GM23338 (cell line): ENCODE results near the gene ILDR2. TPM values are rescaled to one million over a fixed set of nuclear protein-coding genes. Genes with fewer than 3 reads are reported as not detected.
A peak's percentile ranks its signal among the peaks of the same experiment; 100 is the strongest.

Experiments used
- ATAC-seq: fragments of 200-7000 bp; cut with Tn5 transposase; 3 replicates; pipeline ENCODE4 v1.9.1; 2020
- DNase-seq: peaks from one replicate; pipeline ENCODE4 v3.0.0-alpha.2; 2015; ENCODE audit warnings: low spot score
- H2AFZ ChIP-seq: fragments of 200-600 bp; sonication (generic); 2 replicates; pipeline ENCODE4 v1.8.0; 2016; ENCODE audit warnings: antibody characterized with exemption, mild to moderate bottlenecking, moderate library complexity
- H3F3A ChIP-seq: fragments of 200-600 bp; sonication (generic); replicated peaks from 2 replicates; pipeline ENCODE4 v1.8.0; 2017; ENCODE audit warnings: antibody characterized with exemption, mixed run types, low read depth
- H3K27ac ChIP-seq: fragments of 200-600 bp; sonication (generic); 2 replicates; pipeline ENCODE4 v1.6.1; 2016; ENCODE audit warnings: low read depth
- H3K27me3 ChIP-seq: fragments of 200-600 bp; sonication (generic); 2 replicates; pipeline ENCODE4 v1.8.0; 2016; ENCODE audit warnings: mild to moderate bottlenecking, mixed run types, moderate library complexity; ENCODE audit not compliant: insufficient read depth
- H3K36me3 ChIP-seq: fragments of 200-600 bp; sonication (generic); 2 replicates; pipeline ENCODE4 v1.8.0; 2016; ENCODE audit warnings: mild to moderate bottlenecking; ENCODE audit not compliant: insufficient read depth
- H3K4me1 ChIP-seq: fragments of 200-600 bp; sonication (generic); 2 replicates; pipeline ENCODE4 v1.8.0; 2016; ENCODE audit warnings: mild to moderate bottlenecking, moderate library complexity; ENCODE audit not compliant: insufficient read depth
- H3K4me2 ChIP-seq: fragments of 200-600 bp; sonication (generic); 2 replicates; pipeline ENCODE4 v1.7.1; 2017; ENCODE audit warnings: mixed run types
- H3K4me3 ChIP-seq: fragments of 200-600 bp; sonication (generic); 2 replicates; pipeline ENCODE4 v1.6.1; 2016; ENCODE audit warnings: mixed run types
- H3K79me2 ChIP-seq: fragments of 200-600 bp; sonication (generic); replicated peaks from 2 replicates; pipeline ENCODE4 v1.8.0; 2017; ENCODE audit warnings: mild to moderate bottlenecking; ENCODE audit not compliant: insufficient read depth
- H3K9me2 ChIP-seq: fragments of 200-600 bp; sonication (generic); 2 replicates; pipeline ENCODE4 v1.8.0; 2017; ENCODE audit not compliant: insufficient read depth
- H4K20me1 ChIP-seq: fragments of 200-600 bp; sonication (generic); replicated peaks from 2 replicates; pipeline ENCODE4 v1.8.0; 2017; ENCODE audit warnings: mild to moderate bottlenecking; ENCODE audit not compliant: insufficient read depth
- H3K27ac Mint-ChIP-seq: 2 replicates; pipeline ENCODE4 v1.8.0; 2020; ENCODE audit warnings: inconsistent platforms, mild to moderate bottlenecking, moderate library complexity, mixed read lengths
- H3K27me3 Mint-ChIP-seq: 3 replicates; pipeline ENCODE4 v1.8.0; 2022; ENCODE audit warnings: low read depth, mild to moderate bottlenecking, moderate library complexity, mixed read lengths, inconsistent platforms; ENCODE audit not compliant: insufficient read depth, poor library complexity
- H3K36me3 Mint-ChIP-seq: 3 replicates; pipeline ENCODE4 v1.8.0; 2021; ENCODE audit warnings: low read depth, mild to moderate bottlenecking, inconsistent platforms, moderate library complexity, mixed read lengths
- H3K4me1 Mint-ChIP-seq: 3 replicates; pipeline ENCODE4 v1.8.0; 2020; ENCODE audit warnings: mild to moderate bottlenecking, inconsistent platforms, mixed read lengths
- H3K4me3 Mint-ChIP-seq: 3 replicates; pipeline ENCODE4 v1.8.0; 2021; ENCODE audit warnings: moderate library complexity, mild to moderate bottlenecking, inconsistent platforms, mixed read lengths
- H3K9me3 Mint-ChIP-seq: 3 replicates; pipeline ENCODE4 v1.8.0; 2020; ENCODE audit warnings: moderate library complexity, mild to moderate bottlenecking, inconsistent platforms, mixed read lengths
- CREB1 ChIP-seq: fragments of 250-450 bp; sonication (Bioruptor Pico); IDR thresholded peaks from 2 replicates; pipeline ENCODE4 v1.5.0; 2020; ENCODE audit warnings: low read depth, mild to moderate bottlenecking, moderate library complexity
- EZH2 ChIP-seq: fragments of 200-600 bp; sonication (generic); IDR thresholded peaks from one replicate; pipeline ENCODE4 v1.8.0; 2017; ENCODE audit warnings: antibody characterized with exemption, mild to moderate bottlenecking, low read depth; ENCODE audit not compliant: unreplicated experiment
- JUNB ChIP-seq: IDR thresholded peaks from one replicate; pipeline ENCODE4 v1.6.1; 2016; ENCODE audit warnings: antibody characterized with exemption; ENCODE audit not compliant: unreplicated experiment
- NANOG ChIP-seq: IDR thresholded peaks from 2 replicates; pipeline ENCODE4 v1.6.1; 2016; ENCODE audit warnings: antibody characterized with exemption, borderline replicate concordance
- POLR2AphosphoS5 ChIP-seq: IDR thresholded peaks from 2 replicates; pipeline ENCODE4 v1.6.1; 2016; ENCODE audit warnings: antibody characterized with exemption, low read depth
- REST ChIP-seq: IDR thresholded peaks from one replicate; pipeline ENCODE4 v1.6.1; 2018; ENCODE audit warnings: antibody characterized with exemption; ENCODE audit not compliant: unreplicated experiment
- STAT1 ChIP-seq: IDR thresholded peaks from one replicate; pipeline ENCODE4 v1.6.1; 2016; ENCODE audit warnings: antibody characterized with exemption; ENCODE audit not compliant: unreplicated experiment
- ZNF114 ChIP-seq: fragments of 250-450 bp; sonication (Bioruptor Pico); IDR thresholded peaks from 2 replicates; pipeline ENCODE4 v1.5.0; 2020; ENCODE audit warnings: mild to moderate bottlenecking, moderate library complexity
- ZNF331 ChIP-seq: fragments of 250-450 bp; sonication (Bioruptor Pico); IDR thresholded peaks from 2 replicates; pipeline ENCODE4 v1.5.0; 2020; ENCODE audit warnings: low read depth, mild to moderate bottlenecking, moderate library complexity
- ZNF462 ChIP-seq: fragments of 250-450 bp; sonication (Bioruptor Pico); IDR thresholded peaks from 2 replicates; pipeline ENCODE4 v1.5.0; 2020; ENCODE audit warnings: mild to moderate bottlenecking, moderate library complexity
- polyA plus RNA-seq: library from polyadenylated mRNA; unstranded; fragments of >200 nt; fragmentation: Nextera tagmentation; extraction: Ambion mirVana; gene quantifications from 2 replicates; pipeline ENCODE4 v1.2.1, GENCODE V29; 2016
- total RNA-seq: library from RNA; depleted of rRNA; stranded (reverse); fragments of >200 nt; shearing (Covaris generic); gene quantifications from 2 replicates; pipeline ENCODE4 v1.2.3, GENCODE V29; 2014

Gene ILDR2
- total and polyA plus RNA-seq, 2 experiments from 2014 or later: 0.27 to 2.4 TPM

GRCh38 chr1:166951050-166951449 lies 24.3 kb downstream of the ILDR2 start:
- DNase-seq (no peak), ATAC-seq (no peak)
- no peak overlapping the region for H3K4me3 ChIP-seq
- H3K9me2 ChIP-seq: peaks cover 9% of the 10 kb centered on the region
- no peaks in the 10 kb centered on the region for H3K36me3 Mint-ChIP-seq
- H3K9me3 Mint-ChIP-seq: no peaks in the 10 kb centered on the region
- TF ChIP-seq ZNF114 (CRISPR knock-in tag): no peak
- TF ChIP-seq CREB1 (CRISPR knock-in tag): no peak
- no peak for TF ChIP-seq STAT1
- no peak for TF ChIP-seq POLR2AphosphoS5
- TF ChIP-seq ZNF331 (CRISPR knock-in tag): no peak
- TF ChIP-seq EZH2: no peak
- no peak for TF ChIP-seq REST
- no peak for TF ChIP-seq ZNF462 (CRISPR knock-in tag)
- no peak for TF ChIP-seq JUNB
- TF ChIP-seq NANOG: no peak
- H4K20me1 ChIP-seq: no peaks in the 10 kb centered on the region
- H3K79me2 ChIP-seq: no peaks in the 10 kb centered on the region
- peaks cover 21% of the 10 kb centered on the region for H3K27me3 Mint-ChIP-seq
- H3F3A ChIP-seq: no peaks in the 10 kb centered on the region
- H3K27ac Mint-ChIP-seq: no peak overlapping the region
- H3K4me3 Mint-ChIP-seq: no peak overlapping the region
- peaks cover 33% of the 10 kb centered on the region for H3K4me1 ChIP-seq
- peak overlapping the region; percentile 7; the same call in 1 of the 2 replicates for H3K4me2 ChIP-seq
- H3K27ac ChIP-seq: no peak overlapping the region
- H3K36me3 ChIP-seq: no peaks in the 10 kb centered on the region
- no peak overlapping the region for H2AFZ ChIP-seq
- peaks cover 34% of the 10 kb centered on the region for H3K27me3 ChIP-seq
- peaks cover 40% of the 10 kb centered on the region for H3K4me1 Mint-ChIP-seq
